Immature natural killer cell (primary cell): ENCODE measurements around the gene DSTN. TPM values are rescaled to one million over a fixed set of nuclear protein-coding genes. Genes with fewer than 3 reads are reported as not detected.
A peak's percentile ranks its signal among the peaks of the same experiment; 100 is the strongest.

Experiments
- DNase-seq, 3 donors: peaks; one replicate each; pipeline ENCODE4 v3.0.0; 2022; ENCODE audit warnings: mixed read lengths in 1 of 3
- H3K27ac Mint-ChIP-seq, 6 donors: one replicate each; pipeline ENCODE4 v1.8.0; 2020; ENCODE audit warnings: mixed read lengths in 6 of 6, mild to moderate bottlenecking in 5 of 6, inconsistent platforms in 4 of 6, moderate library complexity in 3 of 6
- H3K27me3 Mint-ChIP-seq, 3 donors: one replicate each; pipeline ENCODE4 v1.8.0; 2020 to 2021; ENCODE audit warnings: low read depth in 3 of 3, mild to moderate bottlenecking in 3 of 3, mixed read lengths in 3 of 3, moderate library complexity in 3 of 3, inconsistent platforms in 1 of 3
- H3K36me3 Mint-ChIP-seq, 3 donors: one replicate each; pipeline ENCODE4 v1.8.0; 2020; ENCODE audit warnings: mixed read lengths in 3 of 3, inconsistent platforms in 2 of 3, mild to moderate bottlenecking in 2 of 3
- H3K4me1 Mint-ChIP-seq, 2 donors: one replicate each; pipeline ENCODE4 v1.8.0; 2020; ENCODE audit warnings: inconsistent platforms in 2 of 2, mild to moderate bottlenecking in 2 of 2, mixed read lengths in 2 of 2, moderate library complexity in 1 of 2
- H3K4me3 Mint-ChIP-seq, 5 donors: one replicate each; pipeline ENCODE4 v1.8.0; 2020; ENCODE audit warnings: mild to moderate bottlenecking in 5 of 5, mixed read lengths in 5 of 5, inconsistent platforms in 3 of 5, moderate library complexity in 3 of 5
- H3K9me3 Mint-ChIP-seq, 6 donors: one replicate each; pipeline ENCODE4 v1.8.0; 2020; ENCODE audit warnings: mild to moderate bottlenecking in 6 of 6, mixed read lengths in 6 of 6, inconsistent platforms in 4 of 6, moderate library complexity in 3 of 6
- polyA plus RNA-seq, 3 donors: library from polyadenylated mRNA; unstranded; fragments of 300-500 nt; fragmentation: Illumina TruSeq; gene quantifications; one replicate each; pipeline ENCODE4 v1.2.3, GENCODE V29; 2021

DSTN gene
- polyA plus RNA-seq, result 100 to 1,000 TPM; 157 to 226 (median 225) TPM

GRCh38 chr20:17569616-17570346, at the start of gene DSTN:
DSTN (plus strand) TSS chr20:17570075; CDS start chr20:17570209, 134 bp downstream.
- Mint-ChIP-seq H3K27ac (peak within 1 kb of the TSS; percentile 95 to 98 (median 96)), H3K4me1 (peaks cover 29 to 40% of the 10 kb centered on the region in 2 donors), H3K27me3 (peaks cover 8 to 21% (median 9%) of the 10 kb centered on the region in 3 donors), H3K36me3 (peaks cover 0 to 8% (median 0%) of the 10 kb centered on the region in 3 donors), H3K4me3 (peak within 1 kb of the TSS; percentile 92 to 97 (median 94)), H3K9me3 (no peaks in the 10 kb centered on the region)
- peak; percentile 91 to 92 (median 91) for DNase-seq

GRCh38 chr20:17520583-17520982, 49.3 kb upstream of the DSTN start:
- peak overlapping the region in 2 of 6 donors; percentile 53 to 60 for H3K27ac Mint-ChIP-seq
- no peak overlapping the region for H3K4me3 Mint-ChIP-seq
- H3K36me3 Mint-ChIP-seq, result peaks cover 0 to 19% (median 0%) of the 10 kb centered on the region in 3 donors
- no peak for DNase-seq
- no peaks in the 10 kb centered on the region for H3K27me3 Mint-ChIP-seq
- H3K4me1 Mint-ChIP-seq, result no peaks in the 10 kb centered on the region
- no peaks in the 10 kb centered on the region for H3K9me3 Mint-ChIP-seq

- Mint-ChIP-seq H3K27me3 (no peaks in the 10 kb centered on the region), H3K4me1 (no peaks in the 10 kb centered on the region), H3K4me3 (no peak overlapping the region), H3K27ac (peak overlapping the region in 3 of 6 donors; percentile 10 to 46 (median 24)), H3K9me3 (no peaks in the 10 kb centered on the region), H3K36me3 (peaks cover 0 to 10% (median 0%) of the 10 kb centered on the region in 3 donors)
- DNase-seq, result no peak
Observed at GRCh38 chr20:17522528-17522927, 47.3 kb upstream of the DSTN start.

GRCh38 chr20:17523326-17523725, 46.5 kb upstream of the DSTN start:
- H3K9me3 Mint-ChIP-seq, result no peaks in the 10 kb centered on the region
- DNase-seq, result no peak
- H3K27me3 Mint-ChIP-seq, result no peaks in the 10 kb centered on the region
- peaks cover 0 to 10% (median 0%) of the 10 kb centered on the region in 3 donors for H3K36me3 Mint-ChIP-seq
- H3K4me3 Mint-ChIP-seq, result no peak overlapping the region
- H3K27ac Mint-ChIP-seq, result no peak overlapping the region
- H3K4me1 Mint-ChIP-seq, result no peaks in the 10 kb centered on the region

- Mint-ChIP-seq H3K27me3 (no peaks in the 10 kb centered on the region), H3K4me3 (no peak overlapping the region), H3K36me3 (peaks cover 0 to 10% (median 0%) of the 10 kb centered on the region in 3 donors), H3K9me3 (no peaks in the 10 kb centered on the region), H3K27ac (no peak overlapping the region), H3K4me1 (peaks cover 3 to 4% of the 10 kb centered on the region in 2 donors)
- DNase-seq, result no peak
Observed at GRCh38 chr20:17524560-17524959, 45.3 kb upstream of the DSTN start.

GRCh38 chr20:17525132-17525531, 44.7 kb upstream of the DSTN start:
- no peak for DNase-seq
- Mint-ChIP-seq H3K27me3 (no peaks in the 10 kb centered on the region), H3K4me3 (no peak overlapping the region), H3K9me3 (no peaks in the 10 kb centered on the region), H3K4me1 (peaks cover 9 to 10% of the 10 kb centered on the region in 2 donors), H3K27ac (no peak overlapping the region), H3K36me3 (peaks cover 0 to 10% (median 0%) of the 10 kb centered on the region in 3 donors)

- no peak overlapping the region for H3K27ac Mint-ChIP-seq
- no peaks in the 10 kb centered on the region for H3K27me3 Mint-ChIP-seq
- peaks cover 14 to 15% of the 10 kb centered on the region in 2 donors for H3K4me1 Mint-ChIP-seq
- no peaks in the 10 kb centered on the region for H3K9me3 Mint-ChIP-seq
- no peak for DNase-seq
- no peak overlapping the region for H3K4me3 Mint-ChIP-seq
- H3K36me3 Mint-ChIP-seq, result peaks cover 0 to 8% (median 0%) of the 10 kb centered on the region in 3 donors
Observed at GRCh38 chr20:17525650-17526049, 44.2 kb upstream of the DSTN start.

GRCh38 chr20:17529586-17529985, 40.3 kb upstream of the DSTN start:
- Mint-ChIP-seq H3K9me3 (no peaks in the 10 kb centered on the region), H3K27me3 (peaks cover 2 to 4% (median 4%) of the 10 kb centered on the region in 3 donors), H3K4me1 (peaks cover 34 to 39% of the 10 kb centered on the region in 2 donors), H3K4me3 (peak overlapping the region; percentile 26 to 92 (median 79)), H3K36me3 (no peaks in the 10 kb centered on the region), H3K27ac (peak overlapping the region in 3 of 6 donors; percentile 63 to 91 (median 78))
- DNase-seq, result no peak

- peak overlapping the region; percentile 7 to 91 (median 70) for H3K27ac Mint-ChIP-seq
Observed at GRCh38 chr20:17530153-17530552, 39.7 kb upstream of the DSTN start.

GRCh38 chr20:17530716-17531664, 38.9 kb upstream of the DSTN start, which contains the start of gene BFSP1:
BFSP1 (minus strand) TSS chr20:17531379; CDS start chr20:17531329, 50 bp downstream.
- Mint-ChIP-seq H3K27me3 (peaks cover 2 to 8% (median 4%) of the 10 kb centered on the region in 3 donors), H3K4me1 (peaks cover 34 to 40% of the 10 kb centered on the region in 2 donors), H3K4me3 (peak within 1 kb of the TSS; percentile 91 to 99 (median 95)), H3K9me3 (no peaks in the 10 kb centered on the region), H3K27ac (peak within 1 kb of the TSS; percentile 74 to 97 (median 90)), H3K36me3 (no peaks in the 10 kb centered on the region)
- peak; percentile 43 to 68 (median 58) for DNase-seq

More at GRCh38 chr20:17530153-17530552, 39.7 kb upstream of the DSTN start:
- no peak for DNase-seq
- H3K27me3 Mint-ChIP-seq, result peaks cover 2 to 5% (median 4%) of the 10 kb centered on the region in 3 donors
- no peaks in the 10 kb centered on the region for H3K9me3 Mint-ChIP-seq
- H3K4me3 Mint-ChIP-seq, result peak overlapping the region; percentile 78 to 92 (median 81)
- H3K36me3 Mint-ChIP-seq, result no peaks in the 10 kb centered on the region
- peaks cover 34 to 40% of the 10 kb centered on the region in 2 donors for H3K4me1 Mint-ChIP-seq

- Mint-ChIP-seq H3K27me3 (peaks cover 2 to 8% (median 4%) of the 10 kb centered on the region in 3 donors), H3K27ac (peak overlapping the region; percentile 74 to 97 (median 90)), H3K9me3 (no peaks in the 10 kb centered on the region), H3K4me3 (peak overlapping the region; percentile 91 to 99 (median 95)), H3K4me1 (peaks cover 34 to 43% of the 10 kb centered on the region in 2 donors), H3K36me3 (no peaks in the 10 kb centered on the region)
- no peak for DNase-seq
Observed at GRCh38 chr20:17531665-17532025, 38.2 kb upstream of the DSTN start.

GRCh38 chr20:17533396-17533795, 36.5 kb upstream of the DSTN start:
- Mint-ChIP-seq H3K9me3 (no peaks in the 10 kb centered on the region), H3K27me3 (peaks cover 5 to 9% (median 8%) of the 10 kb centered on the region in 3 donors), H3K4me3 (peak overlapping the region in 1 of 5 donors; percentile 62)

GRCh38 chr20:17534077-17534476, 35.8 kb upstream of the DSTN start:
- Mint-ChIP-seq H3K27me3 (peaks cover 5 to 9% (median 8%) of the 10 kb centered on the region in 3 donors), H3K27ac (peak overlapping the region in 5 of 6 donors; percentile 65 to 81 (median 70)), H3K4me1 (peaks cover 40 to 48% of the 10 kb centered on the region in 2 donors), H3K4me3 (peak overlapping the region in 2 of 5 donors; percentile 8 to 62), H3K36me3 (no peaks in the 10 kb centered on the region), H3K9me3 (no peaks in the 10 kb centered on the region)
- no peak for DNase-seq

More at GRCh38 chr20:17533396-17533795, 36.5 kb upstream of the DSTN start:
- DNase-seq, result no peak
- Mint-ChIP-seq H3K36me3 (no peaks in the 10 kb centered on the region), H3K27ac (peak overlapping the region in 5 of 6 donors; percentile 34 to 81 (median 65)), H3K4me1 (peaks cover 40 to 48% of the 10 kb centered on the region in 2 donors)
